ENCODE results near the gene PAEP. TPM values are rescaled to one million over a fixed set of nuclear protein-coding genes. Genes with fewer than 3 reads are reported as not detected.

The PAEP gene
- total RNA-seq, 1 donor from 2014 or later: not detected

- no peaks in the 10 kb centered on the region for H3K4me1 Mint-ChIP-seq (ENCODE audit: low read depth)
- no peak overlapping the region for H3K4me3 Mint-ChIP-seq (ENCODE audit: unreplicated experiment)
- no peak for TF ChIP-seq CTCF (IDR thresholded peaks at IDR 0.05)
- H3K27ac Mint-ChIP-seq (ENCODE audit: unreplicated experiment): no peak overlapping the region
- no peaks in the 10 kb centered on the region for H3K36me3 Mint-ChIP-seq (ENCODE audit: low read depth)
- no peaks in the 10 kb centered on the region for H3K9me3 Mint-ChIP-seq (ENCODE audit: low read depth)
- peak; percentile 77 for DNase-seq (ENCODE audit: low spot score)
- H3K27me3 Mint-ChIP-seq (ENCODE audit: low read depth): peaks cover 9% of the 10 kb centered on the region
These were observed 25.1 kb downstream of the PAEP start for GRCh38 chr9:135586601-135587109.

DNA sequence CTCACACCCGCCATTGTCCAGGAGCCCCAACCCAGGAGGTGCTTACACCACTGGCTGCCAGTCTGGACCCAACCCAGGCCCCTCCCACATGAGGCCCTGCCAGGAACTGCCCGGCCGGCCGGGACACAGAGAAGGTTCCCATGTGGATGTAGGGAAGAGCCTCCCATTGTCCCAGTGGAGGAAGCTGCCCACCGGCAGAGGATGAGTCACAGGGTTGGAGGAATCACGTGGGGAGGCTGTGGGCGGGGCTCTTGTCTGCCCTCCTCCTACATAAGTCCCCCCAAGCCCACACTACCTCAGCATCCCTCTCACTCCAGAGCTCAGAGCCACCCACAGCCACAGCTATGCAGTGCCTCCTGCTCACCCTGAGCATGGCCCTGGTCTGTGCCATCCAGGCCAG, 26.1 kb downstream of the PAEP start:
- no peaks in the 10 kb centered on the region for H3K4me1 Mint-ChIP-seq (ENCODE audit: low read depth)
- peaks cover 6% of the 10 kb centered on the region for H3K27me3 Mint-ChIP-seq (ENCODE audit: low read depth)
- no peak for TF ChIP-seq CTCF (IDR thresholded peaks at IDR 0.05)
- H3K9me3 Mint-ChIP-seq (ENCODE audit: low read depth): no peaks in the 10 kb centered on the region
- H3K36me3 Mint-ChIP-seq (ENCODE audit: low read depth): no peaks in the 10 kb centered on the region
- no peak overlapping the region for H3K27ac Mint-ChIP-seq (ENCODE audit: unreplicated experiment)
- no peak overlapping the region for H3K4me3 Mint-ChIP-seq (ENCODE audit: unreplicated experiment)
- DNase-seq (ENCODE audit: low spot score): no peak

- Mint-ChIP-seq H3K9me3 (ENCODE audit: low read depth) (no peaks in the 10 kb centered on the region), H3K4me1 (ENCODE audit: low read depth) (no peaks in the 10 kb centered on the region), H3K27ac (ENCODE audit: unreplicated experiment) (no peak overlapping the region), H3K27me3 (ENCODE audit: low read depth) (peaks cover 6% of the 10 kb centered on the region), H3K36me3 (ENCODE audit: low read depth) (no peaks in the 10 kb centered on the region), H3K4me3 (ENCODE audit: unreplicated experiment) (no peak overlapping the region)
- DNase-seq (ENCODE audit: low spot score): peak; percentile 63
- TF ChIP-seq CTCF (IDR thresholded peaks at IDR 0.05): no peak
These were observed 26.8 kb downstream of the PAEP start for GRCh38 chr9:135588371-135588770.

DNA sequence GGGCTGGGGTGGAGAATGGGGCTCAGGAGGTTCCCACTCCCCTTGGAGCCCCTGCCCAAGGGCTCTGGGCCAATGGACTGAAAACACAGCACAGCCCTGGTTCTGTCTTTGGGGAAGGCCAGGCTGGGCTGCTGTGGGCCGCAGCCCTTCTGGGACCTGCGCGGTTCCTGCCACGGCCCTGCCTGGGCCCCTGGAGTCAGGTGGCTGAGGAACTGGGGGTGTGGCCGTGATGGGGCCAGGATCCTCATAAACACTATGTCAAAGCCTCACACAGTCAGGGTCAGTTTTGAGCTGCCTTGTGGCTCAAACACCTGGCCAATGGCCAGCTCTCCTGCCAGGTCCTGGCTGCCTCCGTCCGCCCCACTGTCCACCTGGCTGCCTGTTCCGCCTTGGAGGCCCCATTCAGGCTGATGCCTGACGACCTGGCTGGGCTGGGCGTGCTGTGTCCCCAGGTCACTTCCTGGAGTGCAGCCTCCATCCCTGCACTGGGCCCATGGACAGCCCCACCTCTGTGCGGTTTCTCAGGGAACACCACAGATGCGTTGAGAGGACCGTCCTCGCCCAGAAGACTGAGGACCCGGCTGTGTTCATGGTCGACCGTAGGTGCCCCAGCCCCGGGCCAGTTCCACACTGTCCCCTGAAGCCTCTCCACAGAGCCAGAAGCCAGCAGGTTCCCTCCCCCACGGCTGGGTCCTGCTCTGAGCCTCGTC, 27.5 kb downstream of the PAEP start:
- H3K4me3 Mint-ChIP-seq (ENCODE audit: unreplicated experiment): no peak overlapping the region
- TF ChIP-seq CTCF (IDR thresholded peaks at IDR 0.05): no peak
- H3K36me3 Mint-ChIP-seq (ENCODE audit: low read depth): peaks cover 2% of the 10 kb centered on the region
- peaks cover 10% of the 10 kb centered on the region for H3K27me3 Mint-ChIP-seq (ENCODE audit: low read depth)
- H3K27ac Mint-ChIP-seq (ENCODE audit: unreplicated experiment): no peak overlapping the region
- no peaks in the 10 kb centered on the region for H3K4me1 Mint-ChIP-seq (ENCODE audit: low read depth)
- H3K9me3 Mint-ChIP-seq (ENCODE audit: low read depth): peaks cover 2% of the 10 kb centered on the region
- peak; percentile 77 for DNase-seq (ENCODE audit: low spot score)

DNA sequence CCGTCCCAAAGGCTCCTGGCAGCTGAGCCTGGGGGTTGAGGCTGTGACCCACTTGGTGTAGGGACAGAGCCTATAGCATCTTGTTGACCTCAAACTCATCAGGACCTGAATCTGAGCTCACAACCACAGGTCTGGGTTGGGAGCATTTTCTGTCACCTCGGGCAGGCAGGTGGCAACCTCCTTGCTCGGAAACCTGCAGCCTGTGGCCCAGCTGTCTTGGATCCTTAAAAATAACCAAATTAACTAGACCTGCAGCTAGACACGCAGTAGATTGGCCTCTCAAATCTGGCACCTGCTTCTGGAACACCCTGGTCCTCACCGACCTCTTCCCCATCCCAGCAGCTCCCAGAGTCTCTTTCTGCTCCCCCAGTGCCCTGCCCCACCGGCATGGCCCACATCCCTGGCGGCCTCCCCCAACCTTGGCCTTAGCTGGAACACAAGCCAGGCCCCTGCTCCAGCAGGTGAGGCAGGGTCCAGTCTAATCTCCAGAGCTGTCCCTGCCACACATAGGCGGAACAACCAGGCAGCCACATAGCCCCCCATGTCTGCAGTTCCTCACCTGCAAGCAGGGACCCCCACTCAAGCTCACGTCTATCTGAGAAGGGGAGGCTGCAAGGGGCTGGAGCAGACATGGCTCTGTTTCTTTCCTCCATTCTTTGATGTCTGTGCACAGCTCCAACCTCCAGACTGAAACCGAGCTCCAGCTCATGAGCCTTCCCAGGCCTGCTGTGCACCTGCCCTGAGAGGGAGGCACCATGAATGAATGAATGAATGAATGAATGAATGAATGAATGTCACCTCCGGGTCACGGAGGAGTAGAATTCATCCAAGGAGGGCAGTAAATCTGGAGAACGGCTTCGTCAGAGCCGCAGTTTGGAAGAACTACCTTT, 28.3 kb downstream of the PAEP start:
- H3K9me3 Mint-ChIP-seq (ENCODE audit: low read depth): peaks cover 4% of the 10 kb centered on the region
- no peak overlapping the region for H3K4me3 Mint-ChIP-seq (ENCODE audit: unreplicated experiment)
- peaks cover 2% of the 10 kb centered on the region for H3K36me3 Mint-ChIP-seq (ENCODE audit: low read depth)
- no peak for TF ChIP-seq CTCF (IDR thresholded peaks at IDR 0.05)
- no peaks in the 10 kb centered on the region for H3K4me1 Mint-ChIP-seq (ENCODE audit: low read depth)
- no peak overlapping the region for H3K27ac Mint-ChIP-seq (ENCODE audit: unreplicated experiment)
- no peak for DNase-seq (ENCODE audit: low spot score)
- H3K27me3 Mint-ChIP-seq (ENCODE audit: low read depth): peaks cover 11% of the 10 kb centered on the region
